GM18526 (cell line): ENCODE data around the gene DCANP1.

Experiments used
- POLR2A ChIP-seq: IDR thresholded peaks from 3 replicates; pipeline ENCODE4 v1.6.1; 2011; ENCODE audit not compliant: insufficient read length; ENCODE audit errors: extremely low read depth

Gene DCANP1

DNA sequence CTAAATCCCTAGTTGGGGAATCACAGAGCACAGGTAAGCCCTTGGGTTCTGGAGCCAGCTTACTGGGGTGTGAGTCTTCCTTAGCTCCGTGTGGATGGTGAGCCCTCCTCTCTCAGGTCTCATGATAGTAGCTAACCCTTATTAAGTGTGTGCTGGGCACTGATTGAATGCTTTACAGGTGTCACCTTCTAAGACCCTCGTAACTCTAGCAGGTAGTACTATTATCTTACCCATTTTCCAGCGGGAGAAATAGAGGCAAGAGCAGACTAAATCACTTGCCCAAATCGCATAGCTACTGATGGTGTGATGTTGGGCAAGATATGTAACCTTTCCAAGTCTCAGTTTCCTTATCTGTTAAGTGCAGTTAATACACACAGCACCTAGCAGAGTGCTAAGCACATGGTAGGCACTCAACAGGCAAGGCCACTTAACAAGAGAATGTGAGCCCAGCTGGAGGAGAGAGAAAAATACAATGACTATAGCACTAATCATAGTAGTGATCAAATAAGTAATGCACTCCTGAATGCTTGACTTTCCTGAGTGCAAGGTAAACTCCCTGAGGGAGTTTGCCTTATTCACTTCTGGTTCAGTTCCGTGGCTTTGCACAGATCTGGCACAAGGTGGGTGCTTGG lies at the start of gene DCANP1:
DCANP1 (minus strand) TSS at position 51 of the 632 bp plus-strand sequence. CDS start 240 bp downstream, outside the sequence.
- TF ChIP-seq POLR2A = no peak

DNA sequence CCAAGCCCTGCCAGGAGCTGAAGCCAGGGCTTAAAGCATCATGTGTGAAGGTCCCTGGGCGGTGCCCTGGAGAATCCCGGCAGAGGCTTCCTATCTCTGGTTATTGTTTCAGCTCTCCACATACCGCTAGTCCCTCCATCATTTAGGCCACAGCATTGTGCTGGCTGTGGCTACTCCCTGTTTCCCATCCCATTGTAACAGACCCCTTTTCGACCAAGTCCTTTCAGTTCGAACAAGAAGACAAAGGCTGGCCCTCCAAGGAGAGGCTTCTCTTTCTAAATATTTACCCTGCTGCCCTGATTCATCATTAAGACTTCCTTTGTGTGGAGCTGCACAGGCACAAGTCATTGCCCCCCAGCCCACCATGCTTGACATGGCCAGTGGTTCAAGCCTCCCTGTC lies 47.0 kb upstream of the DCANP1 start:
- TF ChIP-seq POLR2A = no peak

DNA sequence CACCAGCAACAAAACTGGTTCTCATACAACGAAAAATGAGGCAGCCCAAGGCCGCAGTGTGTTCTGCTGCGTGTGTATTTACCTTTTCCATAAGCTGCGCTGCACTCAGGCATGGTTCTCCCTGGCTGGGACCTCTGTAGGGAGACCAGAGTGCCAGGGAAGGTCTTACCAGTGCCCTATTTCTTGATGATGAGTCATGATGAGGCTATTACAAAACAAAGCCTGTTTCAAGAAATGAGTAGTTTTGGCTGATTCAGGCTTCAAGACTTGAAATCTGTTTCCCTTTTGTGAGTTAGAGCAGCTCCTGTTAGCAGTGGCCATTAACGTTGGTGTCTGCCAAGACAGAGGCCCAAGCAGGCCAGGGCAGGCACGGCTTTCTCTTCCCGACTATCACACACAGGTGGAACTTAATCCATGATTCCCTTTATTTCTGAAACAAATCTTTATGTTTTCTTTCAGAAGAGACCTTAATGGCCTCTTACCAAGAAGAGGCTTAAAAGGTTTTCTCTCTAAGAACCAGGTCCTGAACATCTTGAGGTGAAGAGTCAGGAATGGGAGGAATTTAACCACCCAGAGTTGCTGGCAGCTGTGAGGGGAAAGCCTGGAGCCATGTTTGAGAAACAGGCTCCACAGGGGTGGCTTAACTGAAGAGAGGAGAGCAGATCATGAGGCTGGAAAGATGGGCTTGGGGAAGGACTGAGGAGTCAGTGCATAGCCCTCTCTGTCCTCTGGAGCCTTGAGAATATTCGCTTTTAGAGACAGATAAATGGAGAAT lies 46.4 kb upstream of the DCANP1 start:
- no peak for TF ChIP-seq POLR2A

DNA sequence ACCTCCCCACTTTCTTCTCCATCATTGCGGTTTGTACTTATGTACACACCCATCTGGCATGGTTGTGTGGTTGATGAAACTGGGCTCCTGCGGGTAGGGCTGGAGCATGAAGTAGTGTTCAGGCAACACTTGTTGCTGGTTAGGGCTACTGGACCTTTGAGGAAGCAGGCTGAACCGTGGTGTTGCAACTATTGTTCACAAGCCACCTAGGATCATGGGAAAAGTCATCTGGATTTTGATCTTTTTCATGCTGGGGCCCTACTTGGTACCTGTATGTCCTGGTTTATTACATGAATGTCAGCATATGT lies 45.1 kb upstream of the DCANP1 start:
- TF ChIP-seq POLR2A = no peak

- no peak for TF ChIP-seq POLR2A
Measured at GRCh38 chr5:135491552-135492318, 44.6 kb upstream of the DCANP1 start.

DNA sequence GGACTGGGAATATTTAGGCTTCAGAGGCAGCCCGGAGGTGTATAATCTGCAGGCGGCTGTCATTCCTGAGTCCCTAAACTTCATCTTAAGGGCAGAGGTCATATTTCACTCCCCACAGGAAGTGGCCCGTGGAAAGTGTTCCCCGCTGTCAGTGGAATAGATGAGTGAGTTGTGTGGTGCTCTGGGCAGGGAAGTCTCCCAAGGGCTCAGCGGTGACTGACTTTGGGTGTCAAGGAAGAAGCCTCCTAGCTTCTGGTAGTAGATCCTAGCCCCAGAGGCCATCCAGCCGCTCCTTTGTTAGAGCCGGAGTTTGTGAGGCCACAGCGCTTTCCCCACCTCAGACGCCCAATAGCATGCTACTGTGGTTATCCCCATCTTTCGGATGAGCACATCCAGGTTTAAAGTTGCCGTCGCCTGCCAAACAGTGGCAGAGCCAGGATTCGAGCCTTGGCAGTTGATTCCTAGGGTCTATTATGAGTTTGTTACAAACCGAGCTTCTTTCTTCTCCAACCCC lies 43.9 kb upstream of the DCANP1 start:
- no peak for TF ChIP-seq POLR2A

DNA sequence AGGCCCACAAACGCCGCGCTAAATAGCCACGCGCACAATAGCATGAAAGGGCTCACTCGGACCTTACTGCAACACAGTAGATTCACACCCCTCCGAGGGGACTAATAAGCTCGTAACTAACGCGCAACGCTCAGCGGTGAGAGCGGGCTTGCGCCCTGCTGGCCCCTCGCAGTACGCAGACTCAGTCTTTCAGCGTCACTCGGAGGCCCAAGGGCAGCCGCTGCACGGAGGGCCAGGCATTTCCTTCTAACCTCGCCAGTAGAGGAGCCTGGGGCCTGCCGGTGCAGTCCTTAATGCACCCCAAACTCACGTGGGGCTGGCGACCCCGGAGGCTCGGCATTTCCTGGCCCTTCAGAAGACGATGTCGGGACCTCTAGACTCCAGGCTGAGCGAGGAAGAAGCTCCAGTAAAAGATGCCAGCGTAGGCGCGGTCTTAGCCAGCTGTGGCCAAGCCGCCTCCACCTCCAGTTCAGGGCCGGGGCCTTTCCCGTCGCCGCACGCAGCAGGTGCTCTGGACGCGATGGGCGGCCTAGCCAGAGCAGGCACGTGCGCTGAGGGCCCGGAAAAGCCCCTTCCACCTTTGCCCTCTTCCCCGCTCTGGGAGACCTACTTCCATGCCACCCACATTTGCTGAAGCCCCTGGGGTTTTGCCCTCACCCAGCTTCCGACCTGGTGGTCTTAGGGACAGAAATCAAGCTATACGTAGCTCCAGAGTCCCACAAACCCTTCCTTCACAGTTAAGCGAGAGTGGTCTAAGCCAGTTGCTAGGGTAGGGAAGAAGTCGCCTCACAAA lies 43.3 kb upstream of the DCANP1 start:
- TF ChIP-seq POLR2A = no peak

GRCh38 chr5:135489466-135490244 lies 42.5 kb upstream of the DCANP1 start:
- TF ChIP-seq POLR2A = no peak

GRCh38 chr5:135488727-135489465 lies 41.7 kb upstream of the DCANP1 start:
- TF ChIP-seq POLR2A = no peak

GRCh38 chr5:135487839-135488514 lies 40.8 kb upstream of the DCANP1 start:
- no peak for TF ChIP-seq POLR2A

DNA sequence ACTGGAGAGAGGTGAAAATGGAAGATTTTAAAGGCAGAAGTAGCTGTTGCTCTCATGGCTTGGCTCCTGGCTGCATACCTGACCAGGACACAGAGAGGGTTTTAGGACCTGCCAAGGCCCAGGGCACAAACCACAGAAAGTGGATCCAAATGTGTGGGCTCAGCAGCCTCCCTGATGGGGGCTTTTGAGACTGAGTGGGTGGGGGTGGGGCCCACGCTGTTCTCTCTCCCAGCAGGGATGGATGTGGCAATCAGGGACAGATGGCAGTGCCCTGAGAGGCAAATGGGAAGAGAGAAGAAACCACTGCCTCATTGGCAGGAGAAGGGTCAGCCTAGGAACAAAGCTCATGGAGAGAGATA lies 39.9 kb upstream of the DCANP1 start:
- TF ChIP-seq POLR2A = no peak

DNA sequence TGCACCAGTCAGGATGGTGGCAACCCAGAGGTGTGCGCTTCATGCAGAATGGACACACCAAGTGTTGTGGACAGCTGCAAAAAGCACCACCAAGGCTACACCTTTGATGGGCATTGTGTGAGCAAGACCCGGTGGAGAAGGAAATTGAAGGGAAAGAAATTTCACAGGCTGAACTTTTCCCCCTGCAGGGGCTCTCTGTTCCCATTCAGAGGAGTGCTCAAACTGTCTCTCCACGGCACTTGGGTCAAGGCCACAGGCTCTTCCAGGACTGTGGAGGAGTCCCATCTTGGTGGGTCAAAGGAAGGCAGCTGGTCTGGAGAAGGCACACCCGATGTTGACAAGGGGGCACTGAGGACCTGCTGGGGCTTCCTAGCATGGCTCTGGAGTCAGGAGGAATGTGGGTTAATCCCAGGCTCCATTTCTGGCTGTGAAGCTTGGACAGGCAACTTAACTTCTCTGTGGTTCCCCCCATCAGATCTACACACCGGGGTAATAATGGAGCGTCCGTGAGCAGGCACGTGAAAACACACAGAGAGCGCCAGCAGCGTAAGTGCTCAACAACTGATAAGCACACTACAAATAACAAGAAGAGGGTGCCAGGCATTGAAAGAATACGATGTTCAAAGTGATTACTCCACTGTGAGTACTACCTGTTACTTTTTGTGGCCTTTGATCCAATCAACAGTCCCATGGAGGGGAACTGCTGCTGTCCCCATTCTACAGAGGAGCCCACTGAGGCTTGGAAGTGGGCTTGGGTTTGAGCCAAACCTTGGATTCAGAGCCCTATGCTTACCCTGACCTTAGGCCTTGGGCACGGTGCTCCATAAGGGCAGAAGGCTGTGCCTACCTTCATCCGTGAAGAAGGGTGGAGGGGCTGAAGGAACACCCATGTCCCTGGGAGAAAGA lies 39.2 kb upstream of the DCANP1 start:
- no peak for TF ChIP-seq POLR2A

- no peak for TF ChIP-seq POLR2A
Measured at GRCh38 chr5:135484674-135485086, 37.5 kb upstream of the DCANP1 start.

GRCh38 chr5:135483254-135483653 lies 36.1 kb upstream of the DCANP1 start:
- no peak for TF ChIP-seq POLR2A
